HFF-Myc (cell line): ENCODE data around the gene SLC25A17.
"Not testable (repeated sequence)": the region's sequence is repeated elsewhere in the genome, so short reads cannot be mapped to it uniquely, and the experiment has no call there.

Experiments
- DNase-seq: peaks from one replicate; pipeline ENCODE4 v3.0.0-alpha.2; 2011; ENCODE audit warnings: low read depth; ENCODE audit errors: extremely low read depth
- H3K4me3 ChIP-seq: replicated peaks from 2 replicates; pipeline ENCODE4 v1.5.1; 2011; ENCODE audit warnings: low read depth, mild to moderate bottlenecking, control low read depth, low read length
- TF ChIP-seq, protein P1 (sequence below): IDR thresholded peaks from 2 replicates; pipeline ENCODE4 v1.5.1; 2012; ENCODE audit warnings: mild to moderate bottlenecking, low read depth, low read length, control low read depth; ENCODE audit errors: missing control alignments

SLC25A17 gene

DNA sequence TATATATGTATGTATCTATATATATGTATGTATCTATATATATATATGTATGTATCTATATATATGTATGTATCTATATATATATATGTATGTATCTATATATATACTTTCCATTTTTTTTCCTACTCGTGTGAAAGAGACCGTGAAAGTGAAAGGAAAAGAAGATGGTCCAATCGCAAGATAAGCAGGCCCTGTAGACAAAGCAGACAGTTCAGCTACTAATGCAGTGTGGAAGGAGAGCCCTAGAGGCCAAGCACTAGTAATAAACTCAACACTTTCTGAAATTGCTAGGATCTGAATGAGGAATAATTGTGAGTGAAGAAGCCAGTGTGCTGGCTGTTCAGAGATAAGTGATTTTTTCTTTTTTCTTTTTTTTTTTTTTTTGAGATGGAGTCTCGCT is 92.6 kb downstream of the SLC25A17 start:
- H3K4me3 ChIP-seq = no peak overlapping the region
- DNase-seq = no peak
- TF ChIP-seq, protein P1, sequence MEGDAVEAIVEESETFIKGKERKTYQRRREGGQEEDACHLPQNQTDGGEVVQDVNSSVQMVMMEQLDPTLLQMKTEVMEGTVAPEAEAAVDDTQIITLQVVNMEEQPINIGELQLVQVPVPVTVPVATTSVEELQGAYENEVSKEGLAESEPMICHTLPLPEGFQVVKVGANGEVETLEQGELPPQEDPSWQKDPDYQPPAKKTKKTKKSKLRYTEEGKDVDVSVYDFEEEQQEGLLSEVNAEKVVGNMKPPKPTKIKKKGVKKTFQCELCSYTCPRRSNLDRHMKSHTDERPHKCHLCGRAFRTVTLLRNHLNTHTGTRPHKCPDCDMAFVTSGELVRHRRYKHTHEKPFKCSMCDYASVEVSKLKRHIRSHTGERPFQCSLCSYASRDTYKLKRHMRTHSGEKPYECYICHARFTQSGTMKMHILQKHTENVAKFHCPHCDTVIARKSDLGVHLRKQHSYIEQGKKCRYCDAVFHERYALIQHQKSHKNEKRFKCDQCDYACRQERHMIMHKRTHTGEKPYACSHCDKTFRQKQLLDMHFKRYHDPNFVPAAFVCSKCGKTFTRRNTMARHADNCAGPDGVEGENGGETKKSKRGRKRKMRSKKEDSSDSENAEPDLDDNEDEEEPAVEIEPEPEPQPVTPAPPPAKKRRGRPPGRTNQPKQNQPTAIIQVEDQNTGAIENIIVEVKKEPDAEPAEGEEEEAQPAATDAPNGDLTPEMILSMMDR = no peak

GRCh38 chr22:40723396-40723933 is 95.7 kb downstream of the SLC25A17 start:
- DNase-seq = no peak
- H3K4me3 ChIP-seq = no peak overlapping the region

GRCh38 chr22:40721266-40721665 is 97.9 kb downstream of the SLC25A17 start:
- TF ChIP-seq, protein P1 = no peak
- DNase-seq = no peak
- H3K4me3 ChIP-seq = no peak overlapping the region

More at GRCh38 chr22:40723396-40723933, 95.7 kb downstream of the SLC25A17 start:
- TF ChIP-seq, protein P1 = no peak

GRCh38 chr22:40720538-40721256 is 98.4 kb downstream of the SLC25A17 start:
- no peak for DNase-seq
- TF ChIP-seq, protein P1 = no peak
- H3K4me3 ChIP-seq = no peak overlapping the region

GRCh38 chr22:40720156-40720537 is 99.0 kb downstream of the SLC25A17 start:
- not testable (repeated sequence) for H3K4me3 ChIP-seq, DNase-seq
